GM21576 (cell line): ENCODE results near the gene PDE4B.

Experiments
- ATAC-seq: cut with Tn5 transposase; IDR thresholded peaks from one replicate; pipeline ENCODE4 v1.9.1; 2021; ENCODE audit warnings: mild to moderate bottlenecking, moderate library complexity; ENCODE audit not compliant: unreplicated experiment

PDE4B gene

DNA sequence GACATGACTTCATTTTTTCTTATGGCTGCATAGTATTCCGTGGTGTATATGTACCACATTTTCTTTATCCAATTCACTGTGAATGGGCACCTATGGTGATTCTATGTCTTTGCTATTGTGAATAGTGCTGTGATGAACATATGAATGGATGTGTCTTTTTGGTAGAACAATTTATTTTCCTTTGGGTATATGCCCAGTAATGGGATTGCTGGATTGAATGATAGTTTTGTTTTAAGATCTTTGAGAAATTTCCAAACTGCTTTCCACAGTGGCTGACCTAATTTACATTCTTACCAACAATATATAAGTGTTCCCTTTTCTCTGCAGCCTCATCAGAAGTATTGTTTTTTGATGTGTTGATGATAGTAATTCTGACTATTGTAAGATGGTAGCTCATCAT, 379.6 kb downstream of the PDE4B start:
- no peak for ATAC-seq

DNA sequence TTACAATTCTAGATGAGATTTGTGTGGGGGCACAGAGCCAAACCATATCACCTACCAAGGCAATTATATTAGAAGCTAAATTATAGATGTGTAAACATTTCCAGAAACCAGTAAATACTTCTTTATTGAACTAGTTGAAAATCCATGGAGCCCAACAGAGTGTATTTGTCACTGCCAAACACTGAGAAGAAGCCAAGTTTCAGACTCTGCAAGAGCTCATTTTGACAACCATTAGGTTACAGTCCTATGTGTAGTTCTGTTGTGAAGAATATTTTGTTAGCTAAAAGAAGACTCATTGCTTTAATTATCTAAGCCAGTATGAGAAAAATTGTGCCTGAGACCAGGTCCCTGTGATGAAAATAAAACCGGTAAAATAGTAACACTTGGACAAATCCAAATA, 382.4 kb downstream of the PDE4B start:
- no peak for ATAC-seq

DNA sequence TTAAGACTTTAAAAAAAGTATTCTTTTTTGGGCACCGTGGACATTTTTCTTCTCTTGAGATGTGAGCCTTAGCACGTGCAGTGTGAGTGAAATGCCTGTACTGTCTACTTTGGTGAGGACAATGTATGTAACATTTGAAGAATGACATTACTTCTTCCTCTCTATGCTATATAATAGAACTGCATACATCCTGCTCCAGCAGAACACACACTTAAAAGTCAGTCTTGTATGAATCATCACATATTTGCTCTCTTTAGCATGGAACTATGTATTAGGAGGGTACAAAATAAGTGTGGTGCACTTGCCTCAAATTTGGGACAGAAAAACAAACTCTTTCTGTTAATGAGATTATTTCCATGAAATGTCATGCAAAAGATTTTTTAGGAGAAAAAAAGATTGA, 382.9 kb downstream of the PDE4B start:
- no peak for ATAC-seq

DNA sequence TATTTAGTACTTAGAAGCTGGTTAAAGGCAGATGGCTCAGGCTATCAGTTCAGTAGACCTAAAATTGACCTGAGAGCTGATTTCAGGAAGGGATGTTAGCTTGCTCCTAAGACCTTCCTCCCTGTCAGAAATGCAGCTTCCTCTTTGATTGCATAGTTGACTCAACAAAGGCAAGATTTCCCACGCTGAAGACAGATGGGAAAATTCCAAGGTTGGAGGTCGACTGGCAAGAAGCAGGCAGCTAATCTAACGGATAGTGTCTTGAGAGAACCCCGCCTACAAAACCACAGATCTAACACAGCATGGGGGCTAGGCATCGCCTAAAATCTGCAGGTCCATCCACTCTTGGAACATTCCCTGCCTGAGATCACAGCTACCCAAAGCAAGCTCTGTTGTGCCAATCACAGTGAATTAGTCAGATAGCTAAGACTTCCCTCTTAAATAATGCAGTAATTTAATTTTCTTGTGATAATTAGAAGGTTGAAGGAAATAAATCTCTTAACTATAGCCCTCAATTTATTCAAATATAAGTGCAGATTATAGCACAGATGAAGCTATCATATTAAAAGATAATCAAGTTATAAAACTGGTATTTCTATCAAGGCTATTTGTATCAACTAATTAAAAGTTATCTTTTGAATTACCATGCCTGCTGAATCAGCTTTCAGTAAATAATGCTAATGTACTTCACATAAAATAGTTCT, 383.5 kb downstream of the PDE4B start:
- no peak for ATAC-seq

DNA sequence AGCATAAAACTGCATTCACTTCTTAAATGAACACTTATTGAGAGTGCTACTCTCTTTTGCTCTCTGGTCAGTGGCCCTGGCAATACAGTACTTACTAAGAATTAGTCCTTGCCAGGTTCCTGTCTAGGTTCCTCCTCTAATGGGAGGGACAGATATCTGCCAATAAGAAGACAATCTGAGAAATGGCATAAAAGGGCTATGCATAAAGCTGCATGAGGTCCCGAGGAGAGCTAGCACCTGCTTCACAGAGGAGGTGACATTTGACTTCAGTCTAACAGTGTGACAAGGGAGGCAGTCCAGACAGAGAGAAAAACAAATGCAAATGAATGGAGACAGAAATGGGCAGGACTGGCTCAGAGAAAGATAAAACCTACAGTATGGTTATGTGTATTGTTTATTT, 384.1 kb downstream of the PDE4B start:
- no peak for ATAC-seq

DNA sequence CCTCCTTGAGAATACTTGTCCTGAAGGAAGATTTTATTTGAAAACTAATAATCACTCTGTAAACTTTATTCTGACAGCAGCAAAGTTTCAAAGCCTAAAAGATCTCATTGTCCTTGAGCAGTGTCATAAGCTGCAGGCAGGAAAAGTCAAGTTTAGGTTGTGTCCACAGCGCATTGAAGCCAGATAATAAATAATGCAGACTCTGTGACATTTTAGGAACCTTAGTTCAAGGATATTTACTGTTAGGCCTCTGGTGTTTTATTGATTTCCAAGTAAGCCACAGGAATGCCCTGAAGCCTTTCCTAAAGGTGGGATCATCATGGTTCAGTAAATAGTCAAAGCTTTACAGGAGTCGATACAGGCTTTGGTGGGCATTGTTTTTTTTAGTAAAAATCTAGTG, 384.8 kb downstream of the PDE4B start:
- no peak for ATAC-seq

DNA sequence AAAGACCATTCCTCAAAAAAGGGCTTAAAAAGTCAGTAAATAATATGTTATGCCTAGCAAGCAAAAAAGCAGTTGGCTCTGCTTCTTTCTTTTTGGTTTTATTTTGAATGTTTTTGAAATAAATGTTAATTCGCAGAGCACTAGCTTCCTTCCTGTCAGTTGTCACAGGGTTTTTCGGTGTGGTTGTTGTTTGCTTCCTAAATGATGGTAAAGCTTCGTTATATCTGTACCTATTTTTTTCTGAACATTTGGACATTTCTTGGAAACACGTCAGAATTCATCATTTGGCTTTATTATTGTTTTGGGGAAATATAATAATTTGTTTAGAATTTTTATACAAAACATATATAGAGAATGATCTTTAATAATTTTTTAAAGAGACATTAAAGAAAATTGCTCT, 389.3 kb downstream of the PDE4B start:
- ATAC-seq: no peak

DNA sequence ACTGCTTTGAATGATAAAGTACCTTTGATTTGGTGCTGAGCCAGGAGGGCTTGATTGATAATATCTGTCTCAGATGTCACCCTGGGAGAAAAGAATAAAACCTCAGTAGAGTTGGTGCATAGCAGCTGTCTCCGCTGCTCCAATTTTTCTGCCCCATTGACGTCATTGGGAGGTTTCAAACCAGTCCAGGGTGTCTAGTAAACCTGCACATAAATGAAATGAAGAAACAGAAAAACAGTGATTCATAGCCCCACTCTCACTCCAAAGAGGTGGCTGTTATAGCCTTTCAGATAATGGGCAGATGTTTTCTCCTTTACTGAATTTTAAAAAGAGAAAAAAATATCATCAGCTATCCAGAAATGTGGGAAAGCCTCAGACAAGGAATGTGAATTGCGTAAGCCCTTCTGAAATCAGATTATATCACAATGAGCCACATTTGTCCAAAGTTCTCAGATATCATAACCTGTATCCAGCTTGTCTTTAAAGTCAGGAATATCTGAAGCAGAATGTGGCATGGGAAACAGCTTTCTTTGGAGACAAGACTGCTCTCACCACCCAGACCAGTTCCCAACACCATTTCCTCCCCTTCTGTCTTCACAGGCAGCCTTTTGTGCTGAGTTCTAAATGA, 390.0 kb downstream of the PDE4B start:
- ATAC-seq: no peak

DNA sequence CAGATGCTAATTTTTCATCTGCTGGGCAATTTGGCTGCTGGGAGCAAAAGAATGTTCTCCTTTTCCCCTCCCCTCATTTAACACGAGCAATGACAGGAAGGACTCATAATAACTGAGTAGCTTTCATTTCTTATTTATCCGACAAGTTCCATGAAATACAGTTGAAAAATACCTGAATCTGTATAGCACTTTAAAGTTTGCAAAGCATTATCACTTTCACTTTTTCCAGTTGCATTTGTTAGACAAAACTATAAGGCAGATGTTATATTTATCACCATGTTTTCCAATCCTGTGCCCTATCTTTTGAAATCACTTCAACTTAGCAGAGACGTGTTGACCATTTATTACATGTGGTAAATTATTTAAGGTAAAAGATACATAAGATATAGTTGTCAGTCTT, 390.7 kb downstream of the PDE4B start:
- no peak for ATAC-seq

DNA sequence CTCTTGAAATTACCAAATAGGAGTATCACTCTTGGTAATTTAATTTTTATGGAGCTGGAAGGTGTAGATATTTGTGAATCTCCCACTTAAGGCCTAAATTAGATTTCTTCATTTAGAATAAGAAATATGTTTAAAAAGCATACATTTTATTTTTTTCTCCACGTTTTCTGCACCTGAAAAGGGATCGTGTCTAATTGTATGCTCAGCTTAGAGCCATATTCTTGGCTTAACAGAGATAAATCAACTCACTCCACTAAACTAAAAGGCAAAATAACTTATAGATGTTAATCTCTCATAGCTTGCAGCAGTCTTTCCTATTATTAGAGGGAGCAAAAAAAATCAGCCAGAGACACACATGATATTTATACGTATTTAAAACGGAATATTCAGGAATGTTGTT, 404.4 kb downstream of the PDE4B start:
- no peak for ATAC-seq

DNA sequence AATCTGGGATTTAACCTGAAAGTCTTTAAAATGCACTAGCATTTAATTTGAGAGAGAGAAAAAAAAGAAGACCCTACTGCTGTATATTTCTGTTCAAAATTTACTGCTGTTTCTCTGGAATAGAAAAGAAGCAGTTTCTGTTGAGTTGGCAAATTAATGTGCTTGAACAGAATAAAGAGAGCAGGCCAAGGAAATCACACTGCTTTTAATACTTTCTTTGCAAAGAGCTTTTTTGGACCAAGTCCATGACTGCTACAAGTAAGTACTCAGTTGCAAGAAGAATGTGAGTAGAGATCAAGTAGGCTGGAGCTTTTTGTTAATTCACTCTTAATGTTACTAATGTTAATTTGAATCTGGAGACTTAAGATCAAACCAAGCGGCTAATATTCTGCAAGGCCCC, 405.1 kb downstream of the PDE4B start:
- ATAC-seq: no peak

DNA sequence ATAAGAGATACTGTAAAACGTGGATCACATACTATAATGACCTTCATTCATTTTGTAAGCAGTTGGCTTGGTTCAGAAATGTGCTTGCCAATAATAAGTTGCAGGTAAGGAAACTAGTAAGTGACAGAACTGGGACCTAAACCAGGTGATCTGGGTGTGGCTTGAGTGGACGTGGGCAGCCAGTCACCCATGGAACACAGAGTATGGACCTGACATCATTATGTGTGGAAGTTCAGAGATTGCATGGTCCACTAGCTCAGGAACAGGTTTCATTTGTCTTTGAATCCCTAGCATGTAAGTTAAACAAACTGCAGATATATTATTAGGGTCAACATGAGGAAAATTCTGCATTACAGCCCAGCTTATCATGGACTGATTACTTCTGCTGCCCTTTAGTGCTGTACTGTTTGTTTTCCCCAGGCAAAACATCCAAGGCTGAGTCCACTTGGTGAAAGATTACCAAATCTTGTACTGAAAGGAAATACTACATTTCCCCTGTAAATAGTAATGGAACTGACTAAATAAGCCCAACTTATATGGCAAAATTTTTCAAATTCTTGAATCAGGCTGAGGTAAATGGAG, 414.0 kb downstream of the PDE4B start:
- no peak for ATAC-seq

DNA sequence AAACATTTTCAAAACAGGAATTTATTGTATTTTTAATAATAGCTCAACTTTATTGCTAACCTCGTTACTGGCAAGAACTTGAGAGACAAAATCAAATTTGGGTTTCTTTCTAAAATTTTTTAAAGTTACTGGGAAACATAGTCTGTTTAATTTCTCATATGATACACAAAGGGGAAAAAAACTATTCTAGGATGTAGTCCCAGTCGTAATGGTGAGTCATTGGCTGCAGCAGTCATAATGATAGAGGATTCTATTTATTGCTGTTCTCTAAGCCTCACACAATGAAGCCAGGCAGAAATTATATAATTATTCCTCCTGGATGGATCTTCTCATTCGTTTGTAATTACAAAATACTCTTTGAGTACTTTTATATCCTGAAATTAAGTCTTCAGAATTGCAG, 414.8 kb downstream of the PDE4B start:
- no peak for ATAC-seq

DNA sequence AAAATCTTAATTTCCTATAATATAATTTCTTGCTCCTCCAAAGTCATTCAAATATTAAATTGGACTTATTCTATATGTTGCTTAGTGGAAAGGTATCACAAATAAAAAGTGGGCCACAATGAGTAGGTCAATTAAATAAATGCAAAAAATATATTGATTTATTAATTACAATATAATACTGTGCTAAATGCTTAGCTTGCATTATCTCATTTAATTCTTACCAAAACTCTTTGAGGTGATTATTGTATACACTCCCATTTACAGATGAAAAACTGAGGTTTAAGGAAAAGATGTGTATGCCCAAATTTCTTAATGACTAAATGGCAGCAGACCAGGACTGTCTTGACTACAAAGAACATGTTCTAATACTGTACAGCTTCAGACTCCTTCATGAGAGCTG, 415.9 kb downstream of the PDE4B start:
- ATAC-seq: no peak

DNA sequence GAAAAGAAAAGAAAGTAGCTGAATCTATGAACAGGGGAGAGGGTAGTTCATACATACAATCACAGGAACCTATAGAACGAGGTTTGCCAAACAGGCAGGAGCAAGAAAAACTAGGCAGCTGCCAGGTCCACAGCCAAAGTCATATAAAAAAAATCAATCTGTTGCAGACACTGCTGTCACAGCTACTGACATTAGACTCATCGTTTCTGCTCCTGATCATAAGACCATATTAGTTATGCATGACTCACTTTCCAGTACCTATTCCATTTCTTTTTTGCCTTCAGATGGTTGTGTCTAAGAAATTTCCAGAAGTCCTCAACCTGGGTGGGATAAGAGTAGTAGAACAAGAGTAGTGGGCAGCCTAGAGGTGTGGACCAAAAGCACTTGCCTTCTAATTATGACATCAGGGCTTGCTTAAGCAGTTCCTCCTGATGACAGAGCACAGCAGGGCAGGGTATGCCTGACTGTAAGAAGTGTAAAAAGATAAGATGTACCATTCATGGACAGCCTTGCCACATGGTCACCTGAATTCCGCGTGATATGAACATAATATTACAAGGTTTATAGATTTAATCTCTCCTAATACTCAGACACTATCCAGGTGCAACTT, 418.0 kb downstream of the PDE4B start:
- no peak for ATAC-seq

DNA sequence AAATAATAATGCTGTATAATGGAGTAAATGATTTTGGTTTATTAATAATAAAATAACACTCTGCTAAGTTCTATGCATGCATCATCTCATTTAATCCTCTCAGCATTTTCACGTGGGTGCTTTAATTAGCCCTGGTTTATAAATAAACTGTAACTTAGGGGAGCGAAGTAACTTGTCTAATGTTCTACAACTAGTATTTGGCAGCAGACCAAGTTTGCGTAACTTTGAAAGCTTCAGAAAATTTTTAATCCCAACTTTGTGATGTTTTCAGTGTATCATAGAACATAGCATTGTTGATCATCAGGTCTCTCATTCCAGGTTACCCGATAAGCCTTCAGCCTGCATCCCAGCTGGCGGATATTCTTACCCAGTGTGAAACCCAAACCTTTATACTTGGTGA, 418.8 kb downstream of the PDE4B start:
- ATAC-seq: no peak

DNA sequence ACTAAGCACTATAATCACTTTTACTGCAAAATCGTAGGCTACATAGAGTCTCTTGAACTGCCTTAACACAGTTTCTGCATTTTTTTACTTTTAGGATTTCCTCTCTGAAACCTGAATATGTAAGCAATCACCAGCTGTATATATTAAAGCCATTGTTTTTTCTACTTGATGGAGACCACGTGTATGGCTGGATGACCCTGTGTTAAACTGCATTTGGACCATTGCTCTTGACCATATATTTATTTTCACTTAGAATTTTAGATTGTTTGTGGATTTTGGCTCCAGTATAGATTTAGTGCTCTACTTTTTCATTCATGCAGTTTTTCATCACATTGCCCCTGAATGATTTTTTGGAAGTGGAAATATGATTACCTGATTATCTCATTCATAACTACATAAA, 420.8 kb downstream of the PDE4B start:
- ATAC-seq: no peak

DNA sequence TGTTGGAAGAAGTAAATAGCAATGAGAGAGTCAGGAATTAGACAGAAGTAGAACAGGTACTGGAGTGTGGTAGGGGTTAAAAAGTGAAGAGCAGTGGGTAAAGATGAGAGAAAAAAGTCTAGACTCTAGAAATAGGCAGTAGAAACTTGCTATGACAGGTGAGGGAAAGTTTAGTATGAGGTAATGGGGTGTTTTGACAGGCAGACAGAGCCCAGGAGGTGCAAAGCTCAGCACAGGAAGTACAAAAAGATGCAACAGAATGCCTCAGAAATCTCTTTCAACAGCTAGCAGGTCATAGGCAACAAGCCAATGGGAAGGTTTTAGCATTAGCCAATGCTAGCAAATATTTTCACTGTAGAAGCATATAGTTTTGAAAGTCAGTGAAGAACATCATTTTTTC, 422.2 kb downstream of the PDE4B start:
- ATAC-seq: no peak

DNA sequence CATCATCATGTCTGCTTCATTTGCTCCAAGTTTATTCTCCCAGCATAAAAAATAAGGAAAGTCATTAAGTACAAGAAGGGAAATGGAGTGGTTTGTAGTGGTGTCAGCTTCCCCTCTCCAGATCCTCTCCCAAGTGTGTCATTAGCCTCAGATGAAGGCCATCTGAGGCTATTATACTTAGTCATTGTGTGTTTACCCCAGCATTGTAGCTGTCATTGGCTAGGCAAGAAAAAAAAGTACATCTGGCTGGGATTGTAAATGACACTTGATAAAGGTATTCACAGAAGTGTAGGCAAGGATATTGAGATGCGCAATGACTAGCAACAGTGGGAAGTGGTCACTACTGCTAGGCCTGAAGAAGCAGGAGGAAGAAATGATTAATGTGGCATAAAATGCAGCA, 424.3 kb downstream of the PDE4B start:
- ATAC-seq: no peak

DNA sequence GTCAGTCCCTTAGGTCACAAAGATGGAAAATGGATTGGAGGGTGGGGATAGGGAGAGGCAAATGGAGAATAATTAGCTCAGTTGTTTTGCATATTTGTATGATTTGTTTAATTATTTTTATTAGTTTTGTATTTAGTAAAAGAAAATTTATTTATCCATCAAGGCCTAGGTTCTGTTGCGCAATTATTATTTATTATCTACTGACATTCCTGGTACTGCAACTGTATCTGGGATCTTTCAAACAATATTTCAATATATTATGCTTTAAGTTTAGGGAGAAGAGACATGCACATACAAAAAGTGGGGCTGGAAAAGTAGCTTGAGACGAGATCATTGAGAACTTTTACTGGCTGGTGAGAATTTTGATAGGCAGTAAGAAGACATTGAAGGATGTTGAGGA, 424.9 kb downstream of the PDE4B start:
- ATAC-seq: no peak

DNA sequence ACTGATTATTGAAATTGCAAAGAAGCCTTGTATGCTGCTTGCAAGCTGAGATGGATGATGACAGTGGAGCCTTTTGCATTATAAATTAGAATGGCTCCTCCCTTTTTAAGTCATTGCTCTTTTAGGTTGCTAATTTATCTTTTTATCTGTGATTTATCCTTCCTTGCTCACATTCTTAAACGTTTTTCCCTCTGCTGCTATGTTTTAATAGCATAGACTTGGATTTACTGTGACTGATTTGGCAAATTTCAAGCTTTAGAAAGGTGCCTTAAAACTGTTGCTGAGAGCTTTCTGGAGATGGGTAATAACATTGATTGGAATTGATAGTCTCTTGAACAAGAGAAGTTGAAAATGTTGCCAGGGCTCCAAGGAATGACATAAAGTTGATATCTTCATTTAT, 427.8 kb downstream of the PDE4B start:
- no peak for ATAC-seq

DNA sequence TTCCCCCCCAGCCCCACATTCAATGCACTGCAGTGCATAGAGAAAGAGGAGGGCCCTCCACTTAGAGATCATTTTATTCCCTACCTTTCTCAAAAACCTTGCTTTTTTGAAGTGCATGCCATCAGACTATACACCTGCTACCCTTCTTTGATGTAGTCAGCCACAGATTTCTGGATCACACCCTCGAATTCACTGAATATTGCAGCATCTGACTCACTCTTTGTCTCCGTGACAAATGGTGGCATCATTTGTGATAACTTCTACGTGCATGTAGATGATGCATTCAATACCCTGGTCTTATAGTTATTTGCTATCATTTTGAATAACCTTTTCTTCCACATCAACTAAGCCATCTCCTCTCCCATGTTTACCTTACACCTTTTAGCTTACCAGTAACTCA, 431.0 kb downstream of the PDE4B start:
- no peak for ATAC-seq
